ENCODE results near the gene CLDN20. TPM values are rescaled to one million over a fixed set of nuclear protein-coding genes. Genes with fewer than 3 reads are reported as not detected.

CLDN20 gene
- total RNA-seq, 1 experiment from 2014 or later, result not detected

DNA sequence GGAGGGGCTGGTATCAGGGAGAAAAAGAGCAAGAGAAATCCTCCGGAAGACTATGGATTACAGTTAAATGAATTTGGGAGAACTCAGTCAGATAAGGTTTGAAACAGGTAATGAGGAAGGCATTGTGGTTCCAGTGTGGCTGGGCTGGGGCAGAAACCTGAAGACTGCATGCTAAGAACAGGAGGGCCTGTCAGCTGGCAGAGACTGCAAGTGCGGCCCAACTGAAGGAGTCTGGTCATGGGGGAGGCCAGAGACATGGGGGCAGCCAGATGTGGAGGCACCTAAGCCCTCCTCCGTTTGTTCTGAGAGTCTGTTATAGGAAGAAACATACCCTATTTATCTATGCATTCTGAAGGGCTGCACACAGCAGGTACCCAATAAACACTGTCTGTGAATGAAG is 33.9 kb downstream of the CLDN20 start:
- POLR2A ChIA-PET, result no interaction called here
- H3K27ac ChIP-seq (ENCODE audit: low read length), result no peak overlapping the region
- ATAC-seq (no peak), DNase-seq (ENCODE audit: low read depth, low spot score) (no peak)
- no peaks in the 10 kb centered on the region for H3K9me3 ChIP-seq (ENCODE audit: control insufficient read depth, insufficient read depth, low read depth, low read length)
- in situ Hi-C loops (cut with HindIII; ENCODE audit: low pct_unique_long_range_greater_than_20kb, low sequenced_read_pairs) (no loop called here), intact Hi-C loops (cut with micrococcal nuclease; ENCODE audit: unreplicated experiment) (no loop called here)
- no peaks in the 10 kb centered on the region for H3K4me1 ChIP-seq (ENCODE audit: control insufficient read depth, insufficient read depth, low read length)
- TF ChIP-seq CTCF (IDR thresholded peaks at IDR 0.05) (no peak), REST (IDR thresholded peaks at IDR 0.05; ENCODE audit: insufficient read depth in 1 of 2, low read depth in 2 of 2, low read length in 1 of 2) (no peak), TCF7L2 (IDR thresholded peaks at IDR 0.05; ENCODE audit: low read depth, low read length) (no peak), SIN3A (IDR thresholded peaks at IDR 0.05; ENCODE audit: borderline replicate concordance, insufficient read depth, low read depth, low read length) (no peak), POLR2AphosphoS5 (IDR thresholded peaks at IDR 0.05; ENCODE audit: low read depth, low read length) (no peak)
- no peak overlapping the region for H3K4me3 ChIP-seq (ENCODE audit: low read depth in 2 of 2, low read length in 2 of 2)
- no peaks in the 10 kb centered on the region for H3K27me3 ChIP-seq (ENCODE audit: control insufficient read depth, insufficient read depth, low read length)
- CTCF ChIA-PET, result no interaction called here
- peaks cover 21% of the 10 kb centered on the region for H3K36me3 ChIP-seq (ENCODE audit: control insufficient read depth, insufficient read depth, low read length)
- no TSS peak for BruUV-seq (replicated peaks)

DNA sequence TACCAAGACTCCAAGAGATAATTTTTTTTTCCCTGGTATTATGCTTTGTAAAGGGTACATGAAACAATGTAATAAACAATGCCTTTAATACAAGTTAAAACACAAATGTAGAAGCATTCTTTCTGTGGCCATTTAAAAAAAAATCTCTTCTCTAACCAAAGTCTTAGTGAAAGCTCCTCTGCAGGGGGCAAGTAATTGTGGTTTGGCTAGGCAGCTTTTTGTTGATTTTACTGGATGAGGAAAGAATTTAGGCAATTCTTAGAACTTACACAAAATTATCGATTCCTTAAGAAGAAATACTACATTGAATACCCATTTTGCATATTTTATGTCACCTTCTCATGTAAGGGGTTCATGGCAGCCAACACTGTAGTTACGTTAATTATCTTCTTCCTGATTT is 38.1 kb downstream of the CLDN20 start:
- no peak for DNase-seq (ENCODE audit: low read depth, low spot score)
- Histone ChIP-seq H3K4me3 (ENCODE audit: low read depth in 2 of 2, low read length in 2 of 2) (no peak overlapping the region), H3K27ac (ENCODE audit: low read length) (no peak overlapping the region), H3K9me3 (ENCODE audit: control insufficient read depth, insufficient read depth, low read depth, low read length) (no peaks in the 10 kb centered on the region), H3K4me1 (ENCODE audit: control insufficient read depth, insufficient read depth, low read length) (no peaks in the 10 kb centered on the region), H3K36me3 (ENCODE audit: control insufficient read depth, insufficient read depth, low read length) (peaks cover 30% of the 10 kb centered on the region), H3K27me3 (ENCODE audit: control insufficient read depth, insufficient read depth, low read length) (no peaks in the 10 kb centered on the region)
- POLR2A ChIA-PET, result no interaction called here
- TF ChIP-seq POLR2AphosphoS5 (IDR thresholded peaks at IDR 0.05; ENCODE audit: low read depth, low read length) (no peak), TCF7L2 (IDR thresholded peaks at IDR 0.05; ENCODE audit: low read depth, low read length) (no peak), SIN3A (IDR thresholded peaks at IDR 0.05; ENCODE audit: borderline replicate concordance, insufficient read depth, low read depth, low read length) (no peak), CTCF (IDR thresholded peaks at IDR 0.05) (no peak), REST (IDR thresholded peaks at IDR 0.05; ENCODE audit: insufficient read depth in 1 of 2, low read depth in 2 of 2, low read length in 1 of 2) (no peak)
- in situ Hi-C loops (cut with HindIII; ENCODE audit: low pct_unique_long_range_greater_than_20kb, low sequenced_read_pairs), result no loop called here
- intact Hi-C loops (cut with micrococcal nuclease; ENCODE audit: unreplicated experiment), result no loop called here
- no peak for ATAC-seq
- CTCF ChIA-PET, result interaction anchor here (0.6 kb wide), 1 partner anchor 33 kb away, joined by 5 read pairs; no protein-coding TSS in a partner anchor
- no TSS peak for BruUV-seq (replicated peaks)

Measured in Panc1 (cell line).